Upper lobe of left lung (tissue), 4 donors: Measurements from ENCODE around the gene EBP.
"Not testable (repeated sequence)": the region's sequence is repeated elsewhere in the genome, so short reads cannot be mapped to it uniquely, and the experiment has no call there.

ENCODE experiments used
- CTCF ChIP-seq, 6 experiments: fragments of 450-650 bp in 4 of 6; fragments of 200-600 bp in 2 of 6; sonication (generic) in 2 of 6; IDR thresholded peaks; one replicate each; pipeline ENCODE4 v1.5.1; 2016 to 2019; ENCODE audit warnings: antibody characterized with exemption in 6 of 6
- POLR2A ChIP-seq, 4 donors: fragments of 450-650 bp; IDR thresholded peaks; one replicate each; pipeline ENCODE4 v1.5.1; 2016 to 2017; ENCODE audit warnings: antibody characterized with exemption in 4 of 4, mild to moderate bottlenecking in 2 of 4
- POLR2AphosphoS5 ChIP-seq, 2 donors: sonication (generic); formaldehyde crosslinking; IDR thresholded peaks; one replicate each; pipeline ENCODE4 v1.5.1; 2017; ENCODE audit warnings: antibody characterized with exemption in 2 of 2

- TF ChIP-seq CTCF, POLR2A, POLR2AphosphoS5 (IDR thresholded peaks at IDR 0.05): not testable (repeated sequence)
Observed at GRCh38 chrX:48555731-48556325, 34.2 kb downstream of the EBP start.
